Activated CD4-positive, alpha-beta memory T cell treated with anti-CD3 and anti-CD28 coated beads, Interleukin-2, amount 10 ng/mL, durations not matched to agents 7 days and 5 days (primary cell): Measurements from ENCODE around the gene CFD. TPM values are rescaled to one million over a fixed set of nuclear protein-coding genes. Genes with fewer than 3 reads are reported as not detected.
"Not testable (repeated sequence)": the region's sequence is repeated elsewhere in the genome, so short reads cannot be mapped to it uniquely, and the experiment has no call there.

Experiments
- CTCF ChIA-PET: fragments of 350-600 bp; sonication (Branson Sonifier 250); formaldehyde crosslinking; loops from one replicate; lab custom pipeline; 2021; ENCODE audit warnings: antibody characterized with exemption, inconsistent platforms; lab: Charles Lee
- POLR2A ChIA-PET: fragments of 350-600 bp; sonication (Branson Sonifier 250); formaldehyde crosslinking; loops from one replicate; lab custom pipeline; 2021; ENCODE audit warnings: antibody characterized with exemption; lab: Charles Lee
- DNase-seq: peaks from one replicate; pipeline ENCODE4 v3.0.0-alpha.2; 2020
- H3K27ac Mint-ChIP-seq: one replicate; pipeline ENCODE4 v1.8.0; 2021; ENCODE audit warnings: mild to moderate bottlenecking, mixed read lengths
- H3K27me3 Mint-ChIP-seq: one replicate; pipeline ENCODE4 v1.8.0; 2021; ENCODE audit warnings: mixed read lengths
- H3K36me3 Mint-ChIP-seq: one replicate; pipeline ENCODE4 v1.8.0; 2021; ENCODE audit warnings: low read depth, mixed read lengths
- H3K4me1 Mint-ChIP-seq: one replicate; pipeline ENCODE4 v1.8.0; 2021; ENCODE audit warnings: mixed read lengths
- H3K4me3 Mint-ChIP-seq: one replicate; pipeline ENCODE4 v1.8.0; 2021; ENCODE audit warnings: mild to moderate bottlenecking, mixed read lengths
- H3K9me3 Mint-ChIP-seq: one replicate; pipeline ENCODE4 v1.8.0; 2021; ENCODE audit warnings: mixed read lengths
- total RNA-seq, 2 experiments: library from RNA; stranded (reverse); gene quantifications; one replicate each; pipeline ENCODE4 v1.2.3, GENCODE V29; 2021

CFD gene
- total RNA-seq, 2 experiments from 2014 or later, result 0.78 to 1.6 TPM

GRCh38 chr19:831407-832369 lies 27.8 kb upstream of the CFD start:
- POLR2A ChIA-PET, result no interaction called here

GRCh38 chr19:834216-834615 lies 25.2 kb upstream of the CFD start:
- Mint-ChIP-seq H3K9me3 (no peaks in the 10 kb centered on the region), H3K27ac (no peak overlapping the region), H3K36me3 (no peaks in the 10 kb centered on the region), H3K27me3 (peaks cover 4% of the 10 kb centered on the region), H3K4me3 (no peak overlapping the region), H3K4me1 (no peaks in the 10 kb centered on the region)
- no peak for DNase-seq
- ChIA-PET CTCF (no interaction called here), POLR2A (no interaction called here)

More at GRCh38 chr19:831407-832369, 27.8 kb upstream of the CFD start:
- Mint-ChIP-seq H3K36me3 (no peaks in the 10 kb centered on the region), H3K9me3 (no peaks in the 10 kb centered on the region), H3K27ac (no peak overlapping the region), H3K4me1 (no peaks in the 10 kb centered on the region), H3K4me3 (no peak overlapping the region), H3K27me3 (peaks cover 4% of the 10 kb centered on the region)
- CTCF ChIA-PET, result no interaction called here
- no peak for DNase-seq

GRCh38 chr19:835210-835810 lies 24.2 kb upstream of the CFD start:
- Mint-ChIP-seq H3K4me3 (no peak overlapping the region), H3K27me3 (peaks cover 4% of the 10 kb centered on the region), H3K9me3 (no peaks in the 10 kb centered on the region), H3K27ac (no peak overlapping the region), H3K4me1 (no peaks in the 10 kb centered on the region), H3K36me3 (no peaks in the 10 kb centered on the region)
- CTCF ChIA-PET, result no interaction called here
- POLR2A ChIA-PET, result no interaction called here
- no peak for DNase-seq

- Mint-ChIP-seq H3K27me3 (peaks cover 21% of the 10 kb centered on the region), H3K9me3 (peaks cover 4% of the 10 kb centered on the region), H3K27ac (no peak within 1 kb of the TSS), H3K36me3 (no peaks in the 10 kb centered on the region), H3K4me1 (peaks cover 3% of the 10 kb centered on the region), H3K4me3 (no peak within 1 kb of the TSS)
- DNase-seq, result no peak
- POLR2A ChIA-PET, result no interaction called here
- CTCF ChIA-PET, result interaction anchor here (1.1 kb wide), 1 partner anchor 17 kb away, joined by 4 read pairs; no protein-coding TSS in a partner anchor
These were observed 18.8 kb upstream of the CFD start, which contains the start of gene PRTN3 for GRCh38 chr19:840519-841206. PRTN3 (plus strand) TSS chr19:840999; CDS start chr19:841009, 10 bp downstream.

- DNase-seq, H3K4me1 Mint-ChIP-seq, H3K4me3 Mint-ChIP-seq, H3K27ac Mint-ChIP-seq, H3K9me3 Mint-ChIP-seq, H3K36me3 Mint-ChIP-seq, POLR2A ChIA-PET: not testable (repeated sequence)
- CTCF ChIA-PET, result interaction anchor here (0.7 kb wide), 1 partner anchor 42 kb away, joined by 3 read pairs; no protein-coding TSS in a partner anchor
- H3K27me3 Mint-ChIP-seq, result peaks cover 23% of the 10 kb centered on the region
These were observed 16.7 kb upstream of the CFD start for GRCh38 chr19:842802-843179.

GRCh38 chr19:843180-843835 lies 16.2 kb upstream of the CFD start:
- CTCF ChIA-PET, result no interaction called here

GRCh38 chr19:843836-844545 lies 15.5 kb upstream of the CFD start:
- CTCF ChIA-PET, result no interaction called here

More at GRCh38 chr19:843180-843835, 16.2 kb upstream of the CFD start:
- H3K27ac Mint-ChIP-seq, result no peak overlapping the region
- no peak overlapping the region for H3K4me3 Mint-ChIP-seq
- peaks cover 3% of the 10 kb centered on the region for H3K4me1 Mint-ChIP-seq
- DNase-seq, result no peak
- H3K27me3 Mint-ChIP-seq, result peaks cover 24% of the 10 kb centered on the region
- H3K36me3 Mint-ChIP-seq, result no peaks in the 10 kb centered on the region
- H3K9me3 Mint-ChIP-seq, result peaks cover 4% of the 10 kb centered on the region
- POLR2A ChIA-PET, result no interaction called here

GRCh38 chr19:844546-844971 lies 14.9 kb upstream of the CFD start:
- peaks cover 4% of the 10 kb centered on the region for H3K9me3 Mint-ChIP-seq
- peaks cover 3% of the 10 kb centered on the region for H3K4me1 Mint-ChIP-seq
- ChIA-PET CTCF (no interaction called here), POLR2A (no interaction called here)
- H3K27me3 Mint-ChIP-seq, result peaks cover 27% of the 10 kb centered on the region
- DNase-seq, result no peak
- no peaks in the 10 kb centered on the region for H3K36me3 Mint-ChIP-seq
- H3K27ac Mint-ChIP-seq, result no peak overlapping the region
- H3K4me3 Mint-ChIP-seq, result no peak overlapping the region

More at GRCh38 chr19:843836-844545, 15.5 kb upstream of the CFD start:
- Mint-ChIP-seq H3K4me1 (peaks cover 3% of the 10 kb centered on the region), H3K4me3 (no peak overlapping the region), H3K36me3 (no peaks in the 10 kb centered on the region), H3K9me3 (peaks cover 4% of the 10 kb centered on the region), H3K27ac (no peak overlapping the region), H3K27me3 (peaks cover 25% of the 10 kb centered on the region)
- DNase-seq, result no peak
- POLR2A ChIA-PET, result no interaction called here

- ChIA-PET CTCF (no interaction called here), POLR2A (no interaction called here)
- no peak overlapping the region for H3K27ac Mint-ChIP-seq
These were observed 13.6 kb upstream of the CFD start for GRCh38 chr19:845707-846521.

GRCh38 chr19:848386-848921 lies 11.0 kb upstream of the CFD start:
- Mint-ChIP-seq H3K4me1 (peaks cover 3% of the 10 kb centered on the region), H3K27me3 (peaks cover 19% of the 10 kb centered on the region), H3K36me3 (no peaks in the 10 kb centered on the region), H3K27ac (no peak overlapping the region), H3K4me3 (no peak overlapping the region), H3K9me3 (no peaks in the 10 kb centered on the region)
- ChIA-PET POLR2A (no interaction called here), CTCF (no interaction called here)
- no peak for DNase-seq

More at GRCh38 chr19:845707-846521, 13.6 kb upstream of the CFD start:
- no peak for DNase-seq
- Mint-ChIP-seq H3K4me1 (peaks cover 3% of the 10 kb centered on the region), H3K36me3 (no peaks in the 10 kb centered on the region), H3K9me3 (peaks cover 4% of the 10 kb centered on the region), H3K27me3 (peaks cover 27% of the 10 kb centered on the region), H3K4me3 (no peak overlapping the region)

- H3K9me3 Mint-ChIP-seq, H3K4me1 Mint-ChIP-seq, H3K4me3 Mint-ChIP-seq, H3K36me3 Mint-ChIP-seq, CTCF ChIA-PET, H3K27ac Mint-ChIP-seq, POLR2A ChIA-PET, DNase-seq: not testable (repeated sequence)
- H3K27me3 Mint-ChIP-seq, result peaks cover 21% of the 10 kb centered on the region
These were observed 10.3 kb upstream of the CFD start for GRCh38 chr19:849195-849594.
